Omental fat pad (tissue), 4 donors: ENCODE measurements around the gene GALNT6. TPM values are rescaled to one million over a fixed set of nuclear protein-coding genes. Genes with fewer than 3 reads are reported as not detected.

ENCODE experiments used
- ATAC-seq: fragments of 150-250 bp; one replicate; pipeline ENCODE4 v1.9.1; 2016; ENCODE audit warnings: mild to moderate bottlenecking, moderate library complexity; ENCODE audit not compliant: low FRiP score
- DNase-seq: peaks from one replicate; pipeline ENCODE4 v3.0.0-alpha.2; 2019; ENCODE audit warnings: low spot score
- CTCF ChIP-seq, 3 donors: fragments of 450-650 bp; IDR thresholded peaks; one replicate each; pipeline ENCODE4 v1.5.1; 2016 to 2017; ENCODE audit warnings: antibody characterized with exemption in 3 of 3, mild to moderate bottlenecking in 3 of 3, moderate library complexity in 2 of 3
- total RNA-seq, 4 donors: library from RNA; depleted of rRNA; stranded (reverse); fragments of >200 nt; gene quantifications; one replicate each; pipeline ENCODE4 v1.1.0, GENCODE V29; 2016

The GALNT6 gene
- total RNA-seq, 4 donors from 2014 or later: 4.2 to 12.9 (median 10.7) TPM

- DNase-seq: no peak
- no peak for ATAC-seq
- TF ChIP-seq CTCF (IDR thresholded peaks at IDR 0.05): no peak
These were observed 26.6 kb upstream of the GALNT6 start for GRCh38 chr12:51417826-51418225.

GRCh38 chr12:51415931-51416330 lies 24.7 kb upstream of the GALNT6 start:
- DNase-seq (no peak), ATAC-seq (no peak)
- no peak for TF ChIP-seq CTCF (IDR thresholded peaks at IDR 0.05)

GRCh38 chr12:51413791-51414190 lies 22.6 kb upstream of the GALNT6 start:
- TF ChIP-seq CTCF (IDR thresholded peaks at IDR 0.05): no peak
- DNase-seq (no peak), ATAC-seq (no peak)

- no peak for TF ChIP-seq CTCF (IDR thresholded peaks at IDR 0.05)
- ATAC-seq (no peak), DNase-seq (no peak)
These were observed 21.9 kb upstream of the GALNT6 start for GRCh38 chr12:51413149-51413548.

- no peak for ATAC-seq
- no peak for TF ChIP-seq CTCF (IDR thresholded peaks at IDR 0.05)
- DNase-seq: no peak
These were observed 18.6 kb upstream of the GALNT6 start for GRCh38 chr12:51409846-51410245.

- no peak for DNase-seq
- no peak for ATAC-seq
- TF ChIP-seq CTCF (IDR thresholded peaks at IDR 0.05): no peak
These were observed 16.4 kb upstream of the GALNT6 start for GRCh38 chr12:51407604-51408003.

- no peak for DNase-seq
- no peak for TF ChIP-seq CTCF (IDR thresholded peaks at IDR 0.05)
- no peak for ATAC-seq
These were observed 15.7 kb upstream of the GALNT6 start for GRCh38 chr12:51406859-51407258.
